Measurements from ENCODE around the gene SLC25A15.
"Not testable (repeated sequence)": the region's sequence is repeated elsewhere in the genome, so short reads cannot be mapped to it uniquely, and the experiment has no call there.

SLC25A15 gene

DNA sequence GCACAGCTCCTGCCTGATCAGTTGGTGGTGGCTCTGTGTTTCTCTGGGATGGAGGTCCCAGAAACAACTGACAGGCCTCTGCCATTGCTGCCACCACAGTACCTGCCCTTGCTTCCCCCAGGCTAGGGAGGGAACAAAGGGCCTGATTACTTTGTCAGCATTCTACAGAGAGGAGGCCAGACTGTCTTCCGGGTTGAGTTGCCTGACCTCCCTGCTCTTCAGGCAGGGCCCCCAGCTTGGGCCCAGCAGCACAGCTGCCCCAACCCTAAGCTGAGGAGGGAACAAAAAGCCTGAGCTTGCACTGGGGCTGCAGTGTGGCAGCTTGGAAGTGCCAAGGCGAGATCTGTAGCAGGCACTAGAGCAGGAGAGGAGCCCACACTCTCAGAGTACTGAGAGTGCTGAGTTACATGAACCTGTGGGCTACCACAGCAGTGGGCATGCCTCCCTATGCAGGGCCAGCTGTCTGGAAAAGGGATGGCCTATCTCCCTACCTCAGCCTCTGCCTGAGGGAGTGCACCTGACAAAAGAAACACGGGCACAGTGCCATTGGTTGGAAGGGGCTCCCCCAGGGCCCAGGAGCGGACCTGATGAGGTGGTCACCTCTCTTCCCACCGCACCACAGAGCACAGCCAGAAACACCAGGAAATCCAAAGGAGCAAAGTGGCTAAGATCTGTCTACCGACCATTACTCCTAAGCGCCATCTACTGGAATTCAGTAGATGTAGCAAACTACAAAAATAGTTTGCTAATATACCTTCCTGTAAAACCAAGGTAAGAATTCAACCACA lies 24.4 kb downstream of the SLC25A15 start:
- peak; percentile 57 for DNase-seq (ENCODE audit: low spot score)

- DNase-seq (ENCODE audit: low spot score): no peak
Measured at GRCh38 chr13:40814803-40815202, 25.4 kb downstream of the SLC25A15 start.

DNA sequence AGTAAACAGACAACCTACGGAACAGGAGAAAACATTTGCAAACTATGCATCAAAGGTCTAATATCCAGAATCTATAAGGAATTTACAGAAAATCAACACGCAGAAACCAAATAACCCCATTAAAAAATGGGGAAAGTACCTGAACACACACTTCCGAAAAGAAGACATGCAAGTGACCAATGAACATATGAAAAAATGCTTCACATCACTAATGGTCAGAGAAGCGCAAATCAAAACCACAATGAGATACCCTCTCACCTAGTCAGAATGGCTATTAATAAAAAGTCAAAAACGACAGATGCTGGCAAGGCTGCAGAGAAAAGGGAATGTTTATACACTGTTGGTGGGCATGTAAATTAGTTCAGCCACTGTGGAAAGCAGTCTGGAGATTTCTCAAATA lies 29.5 kb downstream of the SLC25A15 start:
- DNase-seq (ENCODE audit: low spot score): no peak

- no peak for DNase-seq (ENCODE audit: low spot score)
Measured at GRCh38 chr13:40819797-40820315, 30.4 kb downstream of the SLC25A15 start.

DNA sequence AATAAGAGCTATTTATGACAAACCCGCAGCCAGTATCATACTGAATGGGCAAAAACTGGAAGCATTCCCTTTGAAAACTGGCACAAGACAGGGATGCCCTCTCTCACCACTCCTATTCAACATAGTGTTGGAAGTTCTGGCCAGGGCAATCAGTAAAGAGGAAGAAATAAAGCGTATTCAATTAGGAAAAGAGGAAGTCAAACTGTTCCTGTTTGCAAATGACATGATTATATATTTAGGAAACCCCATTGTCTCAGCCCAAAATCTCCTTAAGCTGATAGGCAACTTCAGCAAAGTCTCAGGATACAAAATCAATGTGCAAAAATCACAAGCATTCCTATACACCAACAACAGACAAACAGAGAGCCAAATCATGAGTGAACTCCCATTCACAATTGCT lies 50.3 kb downstream of the SLC25A15 start:
- DNase-seq (ENCODE audit: low spot score): not testable (repeated sequence)

DNA sequence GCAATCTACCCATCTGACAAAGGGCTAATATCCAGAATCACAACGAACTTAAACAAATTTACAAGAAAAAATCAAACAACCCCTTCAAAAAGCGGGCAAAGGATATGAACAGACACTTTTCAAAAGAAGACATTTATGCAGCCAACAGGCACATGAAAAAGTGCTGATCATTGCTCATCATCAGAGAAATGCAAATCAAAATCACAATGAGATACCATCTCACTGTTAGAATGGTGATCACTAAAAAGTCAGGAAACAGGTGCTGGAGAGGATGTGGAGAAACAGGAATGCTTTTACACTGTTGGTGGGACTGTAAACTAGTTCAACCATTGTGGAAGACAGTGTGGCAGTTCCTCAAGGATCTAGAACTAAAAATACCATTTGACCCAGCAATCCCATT lies 51.5 kb downstream of the SLC25A15 start:
- DNase-seq (ENCODE audit: low spot score): not testable (repeated sequence)
